Measurements from ENCODE around the gene DHRS11. TPM values are rescaled to one million over a fixed set of nuclear protein-coding genes. Genes with fewer than 3 reads are reported as not detected.

DHRS11 gene
- total RNA-seq, 1 donor from 2014 or later, result 7.1 TPM

DNA sequence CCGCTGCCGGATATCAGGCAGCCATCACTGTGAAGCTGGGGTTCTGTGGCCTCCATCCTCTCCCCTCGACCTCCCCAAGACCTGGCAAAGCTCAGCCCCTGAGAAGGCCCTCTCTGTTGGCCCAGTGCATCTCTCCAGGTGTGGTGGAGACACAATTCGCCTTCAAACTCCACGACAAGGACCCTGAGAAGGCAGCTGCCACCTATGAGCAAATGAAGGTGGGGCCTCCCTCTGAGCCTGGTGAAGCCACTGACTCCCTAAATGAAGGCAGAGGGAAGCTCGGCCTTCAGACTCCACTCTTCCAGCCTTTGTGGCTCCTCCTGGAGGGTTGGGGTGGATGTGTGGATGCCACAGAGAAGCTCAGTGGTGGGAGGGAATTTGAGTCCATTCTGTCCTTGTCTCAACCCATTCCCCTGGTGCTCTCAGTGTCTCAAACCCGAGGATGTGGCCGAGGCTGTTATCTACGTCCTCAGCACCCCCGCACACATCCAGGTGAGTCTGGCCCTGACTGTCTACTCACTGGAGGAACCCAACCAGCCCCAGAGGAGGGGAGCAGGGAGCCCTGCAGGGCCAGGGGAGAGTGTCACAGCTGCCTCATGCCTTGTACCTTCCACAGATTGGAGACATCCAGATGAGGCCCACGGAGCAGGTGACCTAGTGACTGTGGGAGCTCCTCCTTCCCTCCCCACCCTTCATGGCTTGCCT is 8.0 kb downstream of the DHRS11 start:
- Histone ChIP-seq H3K79me2 (ENCODE audit: insufficient read depth, low read length) (peaks cover 31% of the 10 kb centered on the region), H3K4me2 (ENCODE audit: low read length) (no peak overlapping the region), H3K9me3 (ENCODE audit: insufficient read depth, low read depth, low read length) (no peaks in the 10 kb centered on the region), H3K4me1 (ENCODE audit: insufficient read depth, low read length) (peaks cover 20% of the 10 kb centered on the region), H3K36me3 (ENCODE audit: insufficient read depth, low read length) (peaks cover 3% of the 10 kb centered on the region), H3K27me3 (ENCODE audit: insufficient read depth, low read length) (no peaks in the 10 kb centered on the region), H3K9ac (ENCODE audit: low read length) (no peak overlapping the region), H4K20me1 (ENCODE audit: insufficient read depth, low read length) (peaks cover 11% of the 10 kb centered on the region), H3K4me3 (ENCODE audit: insufficient read depth, low read depth, low read length) (no peak overlapping the region), H2AFZ (ENCODE audit: low read depth, low read length) (no peak overlapping the region), H3K27ac (ENCODE audit: low read depth, low read length) (no peak overlapping the region)
- TF ChIP-seq, protein P1, sequence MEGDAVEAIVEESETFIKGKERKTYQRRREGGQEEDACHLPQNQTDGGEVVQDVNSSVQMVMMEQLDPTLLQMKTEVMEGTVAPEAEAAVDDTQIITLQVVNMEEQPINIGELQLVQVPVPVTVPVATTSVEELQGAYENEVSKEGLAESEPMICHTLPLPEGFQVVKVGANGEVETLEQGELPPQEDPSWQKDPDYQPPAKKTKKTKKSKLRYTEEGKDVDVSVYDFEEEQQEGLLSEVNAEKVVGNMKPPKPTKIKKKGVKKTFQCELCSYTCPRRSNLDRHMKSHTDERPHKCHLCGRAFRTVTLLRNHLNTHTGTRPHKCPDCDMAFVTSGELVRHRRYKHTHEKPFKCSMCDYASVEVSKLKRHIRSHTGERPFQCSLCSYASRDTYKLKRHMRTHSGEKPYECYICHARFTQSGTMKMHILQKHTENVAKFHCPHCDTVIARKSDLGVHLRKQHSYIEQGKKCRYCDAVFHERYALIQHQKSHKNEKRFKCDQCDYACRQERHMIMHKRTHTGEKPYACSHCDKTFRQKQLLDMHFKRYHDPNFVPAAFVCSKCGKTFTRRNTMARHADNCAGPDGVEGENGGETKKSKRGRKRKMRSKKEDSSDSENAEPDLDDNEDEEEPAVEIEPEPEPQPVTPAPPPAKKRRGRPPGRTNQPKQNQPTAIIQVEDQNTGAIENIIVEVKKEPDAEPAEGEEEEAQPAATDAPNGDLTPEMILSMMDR (IDR thresholded peaks at IDR 0.05; ENCODE audit: insufficient read depth, low read depth, low read length), result no peak
- TF ChIP-seq EZH2 (IDR thresholded peaks at IDR 0.05; ENCODE audit: insufficient read depth, low read length), result no peak
- no peak overlapping the region for H3K27ac Mint-ChIP-seq (ENCODE audit: unreplicated experiment)
- no peaks in the 10 kb centered on the region for H3K27me3 Mint-ChIP-seq (ENCODE audit: low read depth, unreplicated experiment)
- peaks cover 8% of the 10 kb centered on the region for H3K4me1 Mint-ChIP-seq (ENCODE audit: low read depth, unreplicated experiment)
- DNase-seq (ENCODE audit: low read depth) (no peak), FAIRE-seq (no peak)
- no peak overlapping the region for H3K4me3 Mint-ChIP-seq (ENCODE audit: unreplicated experiment)
- H3K36me3 Mint-ChIP-seq (ENCODE audit: low read depth, unreplicated experiment), result peaks cover 6% of the 10 kb centered on the region
- no peaks in the 10 kb centered on the region for H3K9me3 Mint-ChIP-seq (ENCODE audit: unreplicated experiment)

DNA sequence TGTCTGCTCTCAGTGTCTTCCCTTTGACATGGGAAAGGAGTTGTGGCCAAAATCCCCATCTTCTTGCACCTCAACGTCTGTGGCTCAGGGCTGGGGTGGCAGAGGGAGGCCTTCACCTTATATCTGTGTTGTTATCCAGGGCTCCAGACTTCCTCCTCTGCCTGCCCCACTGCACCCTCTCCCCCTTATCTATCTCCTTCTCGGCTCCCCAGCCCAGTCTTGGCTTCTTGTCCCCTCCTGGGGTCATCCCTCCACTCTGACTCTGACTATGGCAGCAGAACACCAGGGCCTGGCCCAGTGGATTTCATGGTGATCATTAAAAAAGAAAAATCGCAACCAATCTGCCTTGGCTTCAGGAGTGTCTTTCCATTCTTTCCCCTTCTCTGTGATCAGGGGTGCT is 8.8 kb downstream of the DHRS11 start:
- FAIRE-seq (no peak), DNase-seq (ENCODE audit: low read depth) (no peak)
- H3K4me2 ChIP-seq (ENCODE audit: low read length), result peak overlapping the region; percentile 89
- H3K4me3 ChIP-seq (ENCODE audit: insufficient read depth, low read depth, low read length), result no peak overlapping the region
- H3K36me3 ChIP-seq (ENCODE audit: insufficient read depth, low read length), result peaks cover 5% of the 10 kb centered on the region
- peaks cover 20% of the 10 kb centered on the region for H3K4me1 ChIP-seq (ENCODE audit: insufficient read depth, low read length)
- H3K9ac ChIP-seq (ENCODE audit: low read length), result peak overlapping the region; percentile 91
- H2AFZ ChIP-seq (ENCODE audit: low read depth, low read length), result no peak overlapping the region
- no peaks in the 10 kb centered on the region for H3K27me3 Mint-ChIP-seq (ENCODE audit: low read depth, unreplicated experiment)
- TF ChIP-seq, protein P1 (IDR thresholded peaks at IDR 0.05; ENCODE audit: insufficient read depth, low read depth, low read length), result no peak
- no peak for TF ChIP-seq EZH2 (IDR thresholded peaks at IDR 0.05; ENCODE audit: insufficient read depth, low read length)
- no peaks in the 10 kb centered on the region for H3K27me3 ChIP-seq (ENCODE audit: insufficient read depth, low read length)
- peaks cover 13% of the 10 kb centered on the region for H4K20me1 ChIP-seq (ENCODE audit: insufficient read depth, low read length)
- peaks cover 28% of the 10 kb centered on the region for H3K79me2 ChIP-seq (ENCODE audit: insufficient read depth, low read length)
- H3K27ac Mint-ChIP-seq (ENCODE audit: unreplicated experiment), result peak overlapping the region; percentile 92
- H3K36me3 Mint-ChIP-seq (ENCODE audit: low read depth, unreplicated experiment), result peaks cover 4% of the 10 kb centered on the region
- H3K9me3 Mint-ChIP-seq (ENCODE audit: unreplicated experiment), result no peaks in the 10 kb centered on the region
- peak overlapping the region; percentile 80 for H3K27ac ChIP-seq (ENCODE audit: low read depth, low read length)
- H3K4me1 Mint-ChIP-seq (ENCODE audit: low read depth, unreplicated experiment), result peaks cover 8% of the 10 kb centered on the region
- H3K9me3 ChIP-seq (ENCODE audit: insufficient read depth, low read depth, low read length), result no peaks in the 10 kb centered on the region
- H3K4me3 Mint-ChIP-seq (ENCODE audit: unreplicated experiment), result peak overlapping the region; percentile 88

DNA sequence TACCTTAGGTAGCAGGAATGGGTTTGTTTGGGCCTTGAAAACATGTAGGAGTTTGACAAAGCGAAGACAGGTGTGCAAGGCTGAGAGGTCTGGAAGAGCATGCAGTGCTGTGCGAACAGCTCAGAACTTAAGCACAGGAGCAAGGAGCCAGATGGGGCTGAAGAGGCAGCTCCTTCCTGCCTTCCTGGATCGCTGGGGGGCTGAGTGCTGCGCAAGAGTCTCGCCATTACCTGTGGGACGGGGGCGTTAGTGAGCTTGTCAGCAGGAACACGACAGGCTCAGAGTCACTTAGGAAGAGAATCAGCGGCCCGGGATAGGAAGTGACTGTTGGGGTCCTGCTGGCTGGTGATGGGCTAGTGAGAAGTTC is 9.2 kb downstream of the DHRS11 start:
- peaks cover 8% of the 10 kb centered on the region for H3K4me1 Mint-ChIP-seq (ENCODE audit: low read depth, unreplicated experiment)
- peak overlapping the region; percentile 92 for H3K27ac Mint-ChIP-seq (ENCODE audit: unreplicated experiment)
- Histone ChIP-seq H3K4me1 (ENCODE audit: insufficient read depth, low read length) (peaks cover 20% of the 10 kb centered on the region), H3K9me3 (ENCODE audit: insufficient read depth, low read depth, low read length) (no peaks in the 10 kb centered on the region), H3K4me3 (ENCODE audit: insufficient read depth, low read depth, low read length) (peak overlapping the region; percentile 97), H3K27me3 (ENCODE audit: insufficient read depth, low read length) (no peaks in the 10 kb centered on the region), H2AFZ (ENCODE audit: low read depth, low read length) (peak overlapping the region; percentile 92), H3K4me2 (ENCODE audit: low read length) (peak overlapping the region; percentile 89), H3K9ac (ENCODE audit: low read length) (peak overlapping the region; percentile 91), H3K79me2 (ENCODE audit: insufficient read depth, low read length) (peaks cover 32% of the 10 kb centered on the region), H3K27ac (ENCODE audit: low read depth, low read length) (peak overlapping the region; percentile 80), H4K20me1 (ENCODE audit: insufficient read depth, low read length) (peaks cover 18% of the 10 kb centered on the region), H3K36me3 (ENCODE audit: insufficient read depth, low read length) (peaks cover 4% of the 10 kb centered on the region)
- H3K9me3 Mint-ChIP-seq (ENCODE audit: unreplicated experiment), result no peaks in the 10 kb centered on the region
- TF ChIP-seq EZH2 (IDR thresholded peaks at IDR 0.05; ENCODE audit: insufficient read depth, low read length), result no peak
- TF ChIP-seq, protein P1 (IDR thresholded peaks at IDR 0.05; ENCODE audit: insufficient read depth, low read depth, low read length), result no peak
- peaks cover 4% of the 10 kb centered on the region for H3K36me3 Mint-ChIP-seq (ENCODE audit: low read depth, unreplicated experiment)
- no peaks in the 10 kb centered on the region for H3K27me3 Mint-ChIP-seq (ENCODE audit: low read depth, unreplicated experiment)
- H3K4me3 Mint-ChIP-seq (ENCODE audit: unreplicated experiment), result peak overlapping the region; percentile 88
- no peak for DNase-seq (ENCODE audit: low read depth)
- no peak for FAIRE-seq

Measured in astrocyte (in vitro differentiated cells and primary cell).